Activated CD4-positive, alpha-beta memory T cell treated with anti-CD3 and anti-CD28 coated beads for 36 hours (primary cell): ENCODE measurements around the gene PRRT1. TPM values are rescaled to one million over a fixed set of nuclear protein-coding genes. Genes with fewer than 3 reads are reported as not detected.

Experiments used
- CTCF ChIA-PET: fragments of 350-600 bp; sonication (Branson Sonifier 250); formaldehyde crosslinking; loops from one replicate; lab custom pipeline; 2021; ENCODE audit warnings: antibody characterized with exemption, inconsistent platforms; lab: Charles Lee
- POLR2A ChIA-PET: fragments of 350-600 bp; sonication (Branson Sonifier 250); formaldehyde crosslinking; loops from one replicate; lab custom pipeline; 2021; ENCODE audit warnings: antibody characterized with exemption; lab: Charles Lee
- DNase-seq: peaks from one replicate; pipeline ENCODE4 v3.0.0-alpha.2; 2020
- H3K27ac Mint-ChIP-seq: one replicate; pipeline ENCODE4 v1.8.0; 2021; ENCODE audit warnings: mixed read lengths
- H3K27me3 Mint-ChIP-seq: one replicate; pipeline ENCODE4 v1.8.0; 2021; ENCODE audit warnings: mixed read lengths
- H3K36me3 Mint-ChIP-seq: one replicate; pipeline ENCODE4 v1.8.0; 2021; ENCODE audit warnings: mixed read lengths
- H3K4me1 Mint-ChIP-seq: one replicate; pipeline ENCODE4 v1.8.0; 2021; ENCODE audit warnings: low read depth, mixed read lengths
- H3K4me3 Mint-ChIP-seq: one replicate; pipeline ENCODE4 v1.8.0; 2021; ENCODE audit warnings: mild to moderate bottlenecking, mixed read lengths
- H3K9me3 Mint-ChIP-seq: one replicate; pipeline ENCODE4 v1.8.0; 2021; ENCODE audit warnings: mixed read lengths
- intact Hi-C: fragments of 100-400 bp; cut with micrococcal nuclease; formaldehyde crosslinking; loops from one replicate; pipeline ENCODE4 v1.15.1; 2023
- total RNA-seq, 2 experiments: library from RNA; stranded (reverse); gene quantifications; one replicate each; pipeline ENCODE4 v1.2.3, GENCODE V29; 2021

Gene PRRT1
- total RNA-seq, 2 experiments from 2014 or later = 0.33 to 0.36 TPM

DNA sequence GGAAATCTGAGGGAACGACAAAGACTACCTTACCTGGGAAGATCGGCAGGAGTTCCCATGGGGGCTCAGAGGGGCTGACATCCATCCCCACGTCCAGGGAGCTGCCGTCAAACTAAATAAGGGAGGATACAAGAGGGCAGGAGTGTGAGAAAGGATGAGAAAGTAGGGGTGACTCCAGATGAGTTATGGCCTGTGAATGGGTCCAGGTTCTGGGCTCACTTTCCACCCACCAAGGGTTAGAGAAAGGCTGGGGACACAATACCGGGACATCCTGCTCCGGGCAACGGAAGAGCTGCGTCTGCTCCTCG, 24.4 kb downstream of the PRRT1 start:
- POLR2A ChIA-PET = interaction anchor here (0.9 to 2.6 kb wide), 7 partner anchors 9 to 727 kb away, joined by 3 to 9 read pairs (median 4); partner anchors contain the start of genes DXO, PSMB9, RNF5 and TAP1
- no peaks in the 10 kb centered on the region for H3K9me3 Mint-ChIP-seq
- intact Hi-C loops = no loop called here
- CTCF ChIA-PET = interaction anchor here (0.9 to 4.3 kb wide), 4 partner anchors 9 to 80 kb away, joined by 3 to 35 read pairs (median 12); no protein-coding TSS in a partner anchor
- peaks cover 40% of the 10 kb centered on the region for H3K4me1 Mint-ChIP-seq
- peak overlapping the region; percentile 99 for H3K4me3 Mint-ChIP-seq
- H3K27ac Mint-ChIP-seq = peak overlapping the region; percentile 96
- no peak for DNase-seq
- peaks cover 20% of the 10 kb centered on the region for H3K36me3 Mint-ChIP-seq
- no peaks in the 10 kb centered on the region for H3K27me3 Mint-ChIP-seq

GRCh38 chr6:32126880-32127279, 24.9 kb downstream of the PRRT1 start:
- intact Hi-C loops = no loop called here
- H3K4me3 Mint-ChIP-seq = peak overlapping the region; percentile 99
- POLR2A ChIA-PET = interaction anchor here (0.9 to 2.6 kb wide), 4 partner anchors 8 to 155 kb away, joined by 3 to 9 read pairs (median 5); partner anchors contain the start of genes DXO and RNF5
- no peaks in the 10 kb centered on the region for H3K27me3 Mint-ChIP-seq
- CTCF ChIA-PET = interaction anchor here (1.0 to 4.3 kb wide), 3 partner anchors 9 to 79 kb away, joined by 3 to 35 read pairs (median 21); no protein-coding TSS in a partner anchor
- H3K9me3 Mint-ChIP-seq = no peaks in the 10 kb centered on the region
- H3K4me1 Mint-ChIP-seq = peaks cover 40% of the 10 kb centered on the region
- peak; percentile 31 for DNase-seq
- peaks cover 24% of the 10 kb centered on the region for H3K36me3 Mint-ChIP-seq
- H3K27ac Mint-ChIP-seq = peak overlapping the region; percentile 96

GRCh38 chr6:32123681-32124080, 28.1 kb downstream of the PRRT1 start:
- ChIA-PET POLR2A (no interaction called here), CTCF (no interaction called here)
- peak overlapping the region; percentile 1 for H3K27ac Mint-ChIP-seq
- peaks cover 31% of the 10 kb centered on the region for H3K4me1 Mint-ChIP-seq
- H3K4me3 Mint-ChIP-seq = no peak overlapping the region
- intact Hi-C loops = no loop called here
- H3K36me3 Mint-ChIP-seq = peaks cover 37% of the 10 kb centered on the region
- DNase-seq = no peak
- H3K27me3 Mint-ChIP-seq = no peaks in the 10 kb centered on the region
- no peaks in the 10 kb centered on the region for H3K9me3 Mint-ChIP-seq

GRCh38 chr6:32120573-32121059, 31.1 kb downstream of the PRRT1 start:
- Mint-ChIP-seq H3K9me3 (no peaks in the 10 kb centered on the region), H3K27me3 (no peaks in the 10 kb centered on the region), H3K36me3 (peaks cover 48% of the 10 kb centered on the region), H3K27ac (no peak overlapping the region), H3K4me1 (peaks cover 9% of the 10 kb centered on the region), H3K4me3 (no peak overlapping the region)
- DNase-seq = no peak
- ChIA-PET POLR2A (no interaction called here), CTCF (interaction anchor here (0.7 kb wide), 1 partner anchor 293 kb away, joined by 3 read pairs; no protein-coding TSS in a partner anchor)
- intact Hi-C loops = no loop called here

GRCh38 chr6:32118782-32119628, 32.7 kb downstream of the PRRT1 start:
- Mint-ChIP-seq H3K27me3 (no peaks in the 10 kb centered on the region), H3K9me3 (no peaks in the 10 kb centered on the region), H3K4me1 (peaks cover 7% of the 10 kb centered on the region), H3K4me3 (no peak overlapping the region), H3K27ac (no peak overlapping the region), H3K36me3 (peaks cover 48% of the 10 kb centered on the region)
- ChIA-PET CTCF (interaction anchor here (0.8 to 2.7 kb wide), 23 partner anchors 9 to 675 kb away, joined by 3 to 35 read pairs (median 4); partner anchors contain the start of genes ATF6B, FKBPL and PRRT1), POLR2A (interaction anchor here (1.8 kb wide), 1 partner anchor 8 kb away, joined by 4 read pairs; no protein-coding TSS in a partner anchor)
- intact Hi-C loops = loop anchor here (1.0 kb wide), 1 partner anchor 35 kb away; the partner anchor contains the start of gene PPT2
- DNase-seq = peak; percentile 81

GRCh38 chr6:32117461-32117860, 34.3 kb downstream of the PRRT1 start:
- Mint-ChIP-seq H3K4me1 (peaks cover 7% of the 10 kb centered on the region), H3K27me3 (no peaks in the 10 kb centered on the region), H3K9me3 (no peaks in the 10 kb centered on the region), H3K4me3 (no peak overlapping the region), H3K36me3 (peaks cover 45% of the 10 kb centered on the region), H3K27ac (no peak overlapping the region)
- ChIA-PET CTCF (interaction anchor here (0.9 to 2.7 kb wide), 6 partner anchors 11 to 751 kb away, joined by 3 to 35 read pairs (median 4); partner anchors contain the start of genes ATF6B and FKBPL), POLR2A (interaction anchor here (1.2 kb wide), 1 partner anchor 10 kb away, joined by 3 read pairs; the partner anchor contains the start of gene ATF6B)
- DNase-seq = no peak
- intact Hi-C loops = no loop called here

- no peak overlapping the region for H3K27ac Mint-ChIP-seq
- intact Hi-C loops = no loop called here
- ChIA-PET CTCF (interaction anchor here (0.7 to 2.7 kb wide), 5 partner anchors 12 to 157 kb away, joined by 3 to 35 read pairs (median 4); partner anchors contain the start of genes ATF6B and FKBPL), POLR2A (interaction anchor here (1.2 kb wide), 1 partner anchor 11 kb away, joined by 3 read pairs; the partner anchor contains the start of gene ATF6B)
- no peaks in the 10 kb centered on the region for H3K9me3 Mint-ChIP-seq
- H3K4me3 Mint-ChIP-seq = no peak overlapping the region
- H3K4me1 Mint-ChIP-seq = peaks cover 7% of the 10 kb centered on the region
- peaks cover 39% of the 10 kb centered on the region for H3K36me3 Mint-ChIP-seq
- DNase-seq = no peak
- H3K27me3 Mint-ChIP-seq = no peaks in the 10 kb centered on the region
Observed at GRCh38 chr6:32116674-32117073, 35.1 kb downstream of the PRRT1 start.

- intact Hi-C loops = no loop called here
- H3K27me3 Mint-ChIP-seq = no peaks in the 10 kb centered on the region
- peaks cover 34% of the 10 kb centered on the region for H3K36me3 Mint-ChIP-seq
- ChIA-PET CTCF (interaction anchor here (0.6 to 1.4 kb wide), 3 partner anchors 39 to 513 kb away, joined by 3 to 4 read pairs (median 3); no protein-coding TSS in a partner anchor), POLR2A (no interaction called here)
- H3K4me1 Mint-ChIP-seq = peaks cover 7% of the 10 kb centered on the region
- H3K27ac Mint-ChIP-seq = no peak overlapping the region
- no peak for DNase-seq
- no peaks in the 10 kb centered on the region for H3K9me3 Mint-ChIP-seq
- no peak overlapping the region for H3K4me3 Mint-ChIP-seq
Observed at GRCh38 chr6:32115623-32116022, 36.1 kb downstream of the PRRT1 start.

- Mint-ChIP-seq H3K4me3 (no peak overlapping the region), H3K27me3 (no peaks in the 10 kb centered on the region), H3K4me1 (peaks cover 7% of the 10 kb centered on the region), H3K9me3 (no peaks in the 10 kb centered on the region), H3K36me3 (peaks cover 32% of the 10 kb centered on the region), H3K27ac (no peak overlapping the region)
- POLR2A ChIA-PET = no interaction called here
- DNase-seq = no peak
- CTCF ChIA-PET = interaction anchor here (1.4 kb wide), 1 partner anchor 40 kb away, joined by 4 read pairs; no protein-coding TSS in a partner anchor
- intact Hi-C loops = no loop called here
Observed at GRCh38 chr6:32114796-32115195, 36.9 kb downstream of the PRRT1 start.

- DNase-seq = no peak
- intact Hi-C loops = no loop called here
- Mint-ChIP-seq H3K36me3 (peaks cover 27% of the 10 kb centered on the region), H3K27ac (no peak overlapping the region), H3K4me1 (peaks cover 12% of the 10 kb centered on the region), H3K4me3 (no peak overlapping the region), H3K27me3 (peaks cover 4% of the 10 kb centered on the region), H3K9me3 (no peaks in the 10 kb centered on the region)
- ChIA-PET CTCF (no interaction called here), POLR2A (no interaction called here)
Observed at GRCh38 chr6:32113386-32114352, 38.1 kb downstream of the PRRT1 start.

DNA sequence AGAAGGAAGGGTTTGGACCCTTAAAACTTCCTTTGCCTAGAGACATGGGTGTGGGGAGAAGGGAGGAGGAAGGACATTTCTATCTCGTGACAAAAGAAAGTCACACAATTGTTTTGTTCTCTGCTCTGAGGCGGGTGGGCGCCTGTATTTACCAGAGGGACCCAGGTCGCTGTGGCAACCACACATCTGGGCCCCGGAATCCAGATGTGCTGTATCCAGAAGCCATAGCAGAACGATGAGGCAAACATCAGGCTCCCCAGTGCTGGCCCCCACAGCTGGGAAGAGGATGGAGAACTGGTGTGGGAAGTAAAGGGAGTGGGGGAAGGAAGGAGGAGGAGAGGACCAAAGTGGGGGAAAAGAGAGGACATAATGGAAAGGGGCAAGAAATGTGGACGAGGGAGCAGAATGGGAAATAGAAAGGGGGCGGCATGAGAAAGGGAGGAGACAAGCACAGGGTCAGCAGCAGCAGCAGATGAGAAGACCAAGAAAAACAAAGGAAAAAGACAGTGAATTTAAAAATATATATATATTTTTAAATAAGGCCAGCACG, 39.2 kb downstream of the PRRT1 start:
- peaks cover 20% of the 10 kb centered on the region for H3K36me3 Mint-ChIP-seq
- no peak overlapping the region for H3K4me3 Mint-ChIP-seq
- no peaks in the 10 kb centered on the region for H3K9me3 Mint-ChIP-seq
- H3K4me1 Mint-ChIP-seq = peaks cover 20% of the 10 kb centered on the region
- no peak overlapping the region for H3K27ac Mint-ChIP-seq
- intact Hi-C loops = no loop called here
- POLR2A ChIA-PET = no interaction called here
- CTCF ChIA-PET = no interaction called here
- no peak for DNase-seq
- H3K27me3 Mint-ChIP-seq = peaks cover 11% of the 10 kb centered on the region
